ENCODE measurements around the gene ACOX2. TPM values are rescaled to one million over a fixed set of nuclear protein-coding genes. Genes with fewer than 3 reads are reported as not detected.
A peak's percentile ranks its signal among the peaks of the same experiment; 100 is the strongest.

ACOX2 gene
- total and polyA plus RNA-seq, 2 of the 13 experiments (the other 11 are each of a cell fraction or from before 2014, with no cell fraction given) = 42.6 to 98.5 TPM

DNA sequence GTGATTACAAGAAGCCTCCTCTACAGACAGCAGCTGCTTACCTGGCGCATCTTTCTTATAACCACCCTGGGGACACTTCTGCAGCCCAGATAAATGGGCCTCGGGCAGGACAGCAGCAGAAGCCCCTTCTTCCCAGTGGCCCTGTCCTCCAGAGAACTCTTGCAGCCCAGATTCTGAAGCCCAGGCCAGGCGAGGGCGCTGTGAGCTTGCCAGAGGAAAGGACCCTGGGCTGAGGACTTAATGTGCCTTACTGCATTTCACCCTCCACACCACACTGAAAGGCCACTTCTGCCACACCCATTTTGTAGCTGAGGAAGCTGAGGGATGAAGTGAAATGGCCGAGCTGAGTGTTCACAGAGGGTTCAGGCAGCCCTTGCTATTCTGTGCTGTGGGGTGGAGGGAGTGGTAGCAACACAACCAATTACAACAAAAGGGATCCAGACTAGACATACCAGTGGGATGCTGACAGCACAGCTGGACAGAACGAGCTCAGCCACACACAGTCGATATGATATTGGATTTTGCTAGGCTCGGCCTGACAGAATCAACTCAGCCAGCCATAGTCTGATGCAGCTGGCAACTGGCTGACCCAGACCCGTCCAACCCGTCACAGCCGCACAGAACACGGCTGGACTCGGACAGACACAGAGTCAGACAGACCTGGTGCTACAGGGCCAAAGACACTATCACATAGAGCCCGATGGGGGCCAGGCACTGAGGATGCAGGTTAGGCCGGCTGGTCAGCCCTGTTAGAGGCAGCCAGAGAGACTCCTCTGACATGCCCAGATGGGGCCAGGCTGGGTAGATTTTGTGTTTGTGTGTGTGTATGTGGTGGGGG is 7.3 kb downstream of the ACOX2 start (continued):
- TF ChIP-seq, protein P1, sequence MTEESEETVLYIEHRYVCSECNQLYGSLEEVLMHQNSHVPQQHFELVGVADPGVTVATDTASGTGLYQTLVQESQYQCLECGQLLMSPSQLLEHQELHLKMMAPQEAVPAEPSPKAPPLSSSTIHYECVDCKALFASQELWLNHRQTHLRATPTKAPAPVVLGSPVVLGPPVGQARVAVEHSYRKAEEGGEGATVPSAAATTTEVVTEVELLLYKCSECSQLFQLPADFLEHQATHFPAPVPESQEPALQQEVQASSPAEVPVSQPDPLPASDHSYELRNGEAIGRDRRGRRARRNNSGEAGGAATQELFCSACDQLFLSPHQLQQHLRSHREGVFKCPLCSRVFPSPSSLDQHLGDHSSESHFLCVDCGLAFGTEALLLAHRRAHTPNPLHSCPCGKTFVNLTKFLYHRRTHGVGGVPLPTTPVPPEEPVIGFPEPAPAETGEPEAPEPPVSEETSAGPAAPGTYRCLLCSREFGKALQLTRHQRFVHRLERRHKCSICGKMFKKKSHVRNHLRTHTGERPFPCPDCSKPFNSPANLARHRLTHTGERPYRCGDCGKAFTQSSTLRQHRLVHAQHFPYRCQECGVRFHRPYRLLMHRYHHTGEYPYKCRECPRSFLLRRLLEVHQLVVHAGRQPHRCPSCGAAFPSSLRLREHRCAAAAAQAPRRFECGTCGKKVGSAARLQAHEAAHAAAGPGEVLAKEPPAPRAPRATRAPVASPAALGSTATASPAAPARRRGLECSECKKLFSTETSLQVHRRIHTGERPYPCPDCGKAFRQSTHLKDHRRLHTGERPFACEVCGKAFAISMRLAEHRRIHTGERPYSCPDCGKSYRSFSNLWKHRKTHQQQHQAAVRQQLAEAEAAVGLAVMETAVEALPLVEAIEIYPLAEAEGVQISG (CRISPR knock-in tag; IDR thresholded peaks at IDR 0.05) = 0 out of 2 replicates have a peak, but pooled peaks have one; percentile 30
- TF ChIP-seq ZBTB1 (CRISPR knock-in tag; IDR thresholded peaks at IDR 0.05; ENCODE audit: borderline replicate concordance) (no peak), SMAD9 (CRISPR knock-in tag; IDR thresholded peaks at IDR 0.05) (no peak), JARID2 (CRISPR knock-in tag; IDR thresholded peaks at IDR 0.05; ENCODE audit: insufficient replicate concordance) (no peak), FOXC1 (CRISPR knock-in tag; IDR thresholded peaks at IDR 0.05; ENCODE audit: borderline replicate concordance) (0 out of 2 replicates have a peak, but pooled peaks have one; percentile 39), HMGA1 (CRISPR knock-in tag; conservative IDR thresholded peaks at IDR 0.05) (no peak), XRCC5 (optimal IDR thresholded peaks at IDR 0.05; ENCODE audit: low read length) (peak; percentile 48), PHF8 (CRISPR knock-in tag; IDR thresholded peaks at IDR 0.05) (no peak), ZFAT (CRISPR knock-in tag; conservative IDR thresholded peaks at IDR 0.05) (no peak), REPIN1 (CRISPR knock-in tag; IDR thresholded peaks at IDR 0.05; ENCODE audit: borderline replicate concordance, low read depth) (no peak), ZBTB38 (CRISPR knock-in tag; IDR thresholded peaks at IDR 0.05) (peak; percentile 46; the same call in 1 of the 2 replicates)
- TF ChIP-seq, protein P2, sequence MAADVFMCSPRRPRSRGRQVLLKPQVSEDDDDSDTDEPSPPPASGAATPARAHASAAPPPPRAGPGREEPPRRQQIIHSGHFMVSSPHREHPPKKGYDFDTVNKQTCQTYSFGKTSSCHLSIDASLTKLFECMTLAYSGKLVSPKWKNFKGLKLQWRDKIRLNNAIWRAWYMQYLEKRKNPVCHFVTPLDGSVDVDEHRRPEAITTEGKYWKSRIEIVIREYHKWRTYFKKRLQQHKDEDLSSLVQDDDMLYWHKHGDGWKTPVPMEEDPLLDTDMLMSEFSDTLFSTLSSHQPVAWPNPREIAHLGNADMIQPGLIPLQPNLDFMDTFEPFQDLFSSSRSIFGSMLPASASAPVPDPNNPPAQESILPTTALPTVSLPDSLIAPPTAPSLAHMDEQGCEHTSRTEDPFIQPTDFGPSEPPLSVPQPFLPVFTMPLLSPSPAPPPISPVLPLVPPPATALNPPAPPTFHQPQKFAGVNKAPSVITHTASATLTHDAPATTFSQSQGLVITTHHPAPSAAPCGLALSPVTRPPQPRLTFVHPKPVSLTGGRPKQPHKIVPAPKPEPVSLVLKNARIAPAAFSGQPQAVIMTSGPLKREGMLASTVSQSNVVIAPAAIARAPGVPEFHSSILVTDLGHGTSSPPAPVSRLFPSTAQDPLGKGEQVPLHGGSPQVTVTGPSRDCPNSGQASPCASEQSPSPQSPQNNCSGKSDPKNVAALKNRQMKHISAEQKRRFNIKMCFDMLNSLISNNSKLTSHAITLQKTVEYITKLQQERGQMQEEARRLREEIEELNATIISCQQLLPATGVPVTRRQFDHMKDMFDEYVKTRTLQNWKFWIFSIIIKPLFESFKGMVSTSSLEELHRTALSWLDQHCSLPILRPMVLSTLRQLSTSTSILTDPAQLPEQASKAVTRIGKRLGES (CRISPR knock-in tag; IDR thresholded peaks at IDR 0.05; ENCODE audit: borderline replicate concordance) = no peak
- TF ChIP-seq, protein P3, sequence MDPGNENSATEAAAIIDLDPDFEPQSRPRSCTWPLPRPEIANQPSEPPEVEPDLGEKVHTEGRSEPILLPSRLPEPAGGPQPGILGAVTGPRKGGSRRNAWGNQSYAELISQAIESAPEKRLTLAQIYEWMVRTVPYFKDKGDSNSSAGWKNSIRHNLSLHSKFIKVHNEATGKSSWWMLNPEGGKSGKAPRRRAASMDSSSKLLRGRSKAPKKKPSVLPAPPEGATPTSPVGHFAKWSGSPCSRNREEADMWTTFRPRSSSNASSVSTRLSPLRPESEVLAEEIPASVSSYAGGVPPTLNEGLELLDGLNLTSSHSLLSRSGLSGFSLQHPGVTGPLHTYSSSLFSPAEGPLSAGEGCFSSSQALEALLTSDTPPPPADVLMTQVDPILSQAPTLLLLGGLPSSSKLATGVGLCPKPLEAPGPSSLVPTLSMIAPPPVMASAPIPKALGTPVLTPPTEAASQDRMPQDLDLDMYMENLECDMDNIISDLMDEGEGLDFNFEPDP (CRISPR knock-in tag; conservative IDR thresholded peaks at IDR 0.05) = 0 out of 2 replicates have a peak, but pooled peaks have one; percentile 68
- TF ChIP-seq, protein P4, sequence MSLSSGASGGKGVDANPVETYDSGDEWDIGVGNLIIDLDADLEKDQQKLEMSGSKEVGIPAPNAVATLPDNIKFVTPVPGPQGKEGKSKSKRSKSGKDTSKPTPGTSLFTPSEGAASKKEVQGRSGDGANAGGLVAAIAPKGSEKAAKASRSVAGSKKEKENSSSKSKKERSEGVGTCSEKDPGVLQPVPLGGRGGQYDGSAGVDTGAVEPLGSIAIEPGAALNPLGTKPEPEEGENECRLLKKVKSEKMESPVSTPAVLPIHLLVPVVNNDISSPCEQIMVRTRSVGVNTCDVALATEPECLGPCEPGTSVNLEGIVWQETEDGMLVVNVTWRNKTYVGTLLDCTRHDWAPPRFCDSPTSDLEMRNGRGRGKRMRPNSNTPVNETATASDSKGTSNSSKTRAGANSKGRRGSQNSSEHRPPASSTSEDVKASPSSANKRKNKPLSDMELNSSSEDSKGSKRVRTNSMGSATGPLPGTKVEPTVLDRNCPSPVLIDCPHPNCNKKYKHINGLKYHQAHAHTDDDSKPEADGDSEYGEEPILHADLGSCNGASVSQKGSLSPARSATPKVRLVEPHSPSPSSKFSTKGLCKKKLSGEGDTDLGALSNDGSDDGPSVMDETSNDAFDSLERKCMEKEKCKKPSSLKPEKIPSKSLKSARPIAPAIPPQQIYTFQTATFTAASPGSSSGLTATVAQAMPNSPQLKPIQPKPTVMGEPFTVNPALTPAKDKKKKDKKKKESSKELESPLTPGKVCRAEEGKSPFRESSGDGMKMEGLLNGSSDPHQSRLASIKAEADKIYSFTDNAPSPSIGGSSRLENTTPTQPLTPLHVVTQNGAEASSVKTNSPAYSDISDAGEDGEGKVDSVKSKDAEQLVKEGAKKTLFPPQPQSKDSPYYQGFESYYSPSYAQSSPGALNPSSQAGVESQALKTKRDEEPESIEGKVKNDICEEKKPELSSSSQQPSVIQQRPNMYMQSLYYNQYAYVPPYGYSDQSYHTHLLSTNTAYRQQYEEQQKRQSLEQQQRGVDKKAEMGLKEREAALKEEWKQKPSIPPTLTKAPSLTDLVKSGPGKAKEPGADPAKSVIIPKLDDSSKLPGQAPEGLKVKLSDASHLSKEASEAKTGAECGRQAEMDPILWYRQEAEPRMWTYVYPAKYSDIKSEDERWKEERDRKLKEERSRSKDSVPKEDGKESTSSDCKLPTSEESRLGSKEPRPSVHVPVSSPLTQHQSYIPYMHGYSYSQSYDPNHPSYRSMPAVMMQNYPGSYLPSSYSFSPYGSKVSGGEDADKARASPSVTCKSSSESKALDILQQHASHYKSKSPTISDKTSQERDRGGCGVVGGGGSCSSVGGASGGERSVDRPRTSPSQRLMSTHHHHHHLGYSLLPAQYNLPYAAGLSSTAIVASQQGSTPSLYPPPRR (CRISPR knock-in tag; IDR thresholded peaks at IDR 0.05; ENCODE audit: borderline replicate concordance) = no peak
